ENCODE results near the gene FAM222B. TPM values are rescaled to one million over a fixed set of nuclear protein-coding genes. Genes with fewer than 3 reads are reported as not detected.

Gene FAM222B
- total RNA-seq, 1 donor from 2014 or later: 3.6 TPM

DNA sequence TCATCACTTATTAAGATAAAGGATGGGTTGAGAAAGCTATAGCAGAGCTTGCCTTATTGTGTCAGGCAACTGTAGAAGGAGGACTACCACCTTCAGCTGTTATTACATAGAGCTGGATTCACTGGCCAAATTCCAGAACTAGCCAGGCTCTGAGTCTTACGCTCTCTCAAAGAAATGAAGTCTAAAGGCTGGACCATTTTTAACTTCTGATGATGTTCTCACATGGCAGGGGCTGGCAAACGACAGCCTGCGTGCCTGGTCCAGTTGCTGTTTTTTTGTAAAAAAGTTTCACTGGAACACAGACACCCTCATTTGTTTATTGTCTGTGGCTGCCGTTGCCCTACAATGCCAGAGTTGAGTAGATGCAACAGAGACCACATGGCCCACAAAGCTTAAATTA is 77.6 kb downstream of the FAM222B start:
- DNase-seq: no peak

DNA sequence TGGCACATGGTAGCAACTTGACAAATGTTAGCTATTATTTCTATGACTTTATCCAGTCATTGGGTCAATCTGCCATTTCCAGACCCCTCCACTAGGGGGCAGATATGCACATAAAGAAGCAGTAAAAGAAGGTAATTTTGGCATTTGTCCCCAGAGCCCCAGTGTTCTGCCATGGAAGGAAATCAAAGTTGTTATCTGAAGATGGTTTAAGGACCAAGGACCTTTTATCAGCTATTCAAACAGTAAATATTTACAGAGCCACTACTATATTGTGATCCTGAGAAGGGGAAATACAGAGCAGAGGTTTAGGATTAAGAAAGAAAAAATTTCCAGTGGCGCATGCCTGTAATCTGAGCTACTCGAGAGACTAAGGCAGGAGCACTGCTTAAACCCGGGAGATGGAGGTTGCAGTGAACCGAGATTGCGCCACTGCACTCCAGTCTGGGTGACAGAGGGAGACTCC is 78.8 kb downstream of the FAM222B start:
- peak; percentile 32 for DNase-seq

DNA sequence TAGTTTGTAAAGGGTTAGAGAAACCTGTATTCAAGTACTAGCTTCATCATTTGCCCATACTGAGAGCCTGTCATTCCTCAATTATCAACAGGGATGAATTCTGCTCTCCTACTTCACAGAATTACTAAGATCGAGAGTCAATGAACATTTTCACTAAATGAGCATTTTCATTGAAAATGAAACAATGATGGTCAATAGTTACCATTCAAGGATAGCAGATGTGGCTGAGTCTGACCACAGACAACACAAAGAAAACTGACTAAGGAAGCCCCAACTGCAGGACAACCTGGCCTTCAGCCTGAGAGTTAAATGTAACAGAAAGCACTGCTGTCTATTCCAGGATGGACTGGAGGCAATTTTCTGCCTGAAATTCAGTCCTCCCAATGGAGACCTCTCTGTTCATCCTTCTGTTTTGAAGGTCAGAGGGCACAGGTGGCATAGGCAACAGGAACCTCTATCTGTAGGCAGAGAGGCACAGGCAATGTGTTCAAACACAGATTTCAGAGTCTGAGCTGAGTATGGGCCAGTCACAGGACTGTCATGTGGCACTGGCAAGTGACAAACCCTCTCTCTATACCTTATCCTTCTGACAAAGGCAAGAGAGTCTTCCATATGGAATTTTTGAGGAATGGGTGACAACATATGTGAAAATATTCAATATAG is 79.3 kb downstream of the FAM222B start:
- DNase-seq: no peak

DNA sequence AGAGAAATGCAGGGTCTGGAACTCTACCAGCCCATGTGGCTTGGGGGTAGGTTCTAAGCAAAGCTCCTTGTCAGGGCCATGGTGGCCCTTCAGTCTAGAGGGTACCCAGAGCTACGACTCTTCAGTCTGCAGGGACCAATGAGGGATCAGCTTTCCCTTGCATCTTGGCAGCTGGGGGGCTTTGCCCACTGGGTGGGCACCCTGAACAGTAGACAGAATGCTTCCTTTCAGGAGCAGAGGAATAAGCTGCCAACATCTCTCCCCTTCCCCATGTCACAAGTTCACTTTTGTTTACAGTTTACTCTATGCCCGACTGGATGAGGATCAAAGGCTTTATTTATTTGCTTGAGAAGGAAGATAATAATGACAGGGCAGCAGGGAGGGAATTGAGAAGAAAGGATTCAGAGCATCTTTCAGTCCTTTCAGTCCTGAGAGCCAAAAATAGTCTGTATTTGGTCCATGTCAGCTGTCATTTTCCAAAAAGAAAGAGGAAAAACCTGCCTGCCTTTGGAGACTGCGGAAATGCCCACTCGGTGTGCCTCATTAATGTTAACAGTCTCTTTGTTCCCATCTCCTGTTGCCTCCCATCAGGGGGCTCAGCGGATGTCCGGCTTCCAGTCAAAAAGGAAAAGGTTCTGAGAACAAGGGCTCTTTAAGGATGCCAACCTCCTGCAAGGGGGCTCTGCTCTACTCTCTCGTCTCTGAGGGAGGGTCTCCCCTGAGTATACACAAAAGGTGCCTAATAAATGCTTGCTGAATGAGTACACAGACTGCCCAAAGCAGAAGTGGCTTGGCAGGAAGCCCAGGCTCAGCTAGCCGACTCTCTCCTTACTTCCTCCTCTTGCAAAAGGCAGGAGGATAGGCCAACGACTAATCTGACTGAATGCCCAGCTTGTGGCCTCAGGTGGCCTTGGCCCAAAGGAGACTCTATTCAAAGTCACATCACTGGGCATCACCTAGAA is 81.7 kb downstream of the FAM222B start:
- no peak for DNase-seq

- no peak for DNase-seq
Measured at GRCh38 chr17:28759256-28759865, 83.2 kb downstream of the FAM222B start.

DNA sequence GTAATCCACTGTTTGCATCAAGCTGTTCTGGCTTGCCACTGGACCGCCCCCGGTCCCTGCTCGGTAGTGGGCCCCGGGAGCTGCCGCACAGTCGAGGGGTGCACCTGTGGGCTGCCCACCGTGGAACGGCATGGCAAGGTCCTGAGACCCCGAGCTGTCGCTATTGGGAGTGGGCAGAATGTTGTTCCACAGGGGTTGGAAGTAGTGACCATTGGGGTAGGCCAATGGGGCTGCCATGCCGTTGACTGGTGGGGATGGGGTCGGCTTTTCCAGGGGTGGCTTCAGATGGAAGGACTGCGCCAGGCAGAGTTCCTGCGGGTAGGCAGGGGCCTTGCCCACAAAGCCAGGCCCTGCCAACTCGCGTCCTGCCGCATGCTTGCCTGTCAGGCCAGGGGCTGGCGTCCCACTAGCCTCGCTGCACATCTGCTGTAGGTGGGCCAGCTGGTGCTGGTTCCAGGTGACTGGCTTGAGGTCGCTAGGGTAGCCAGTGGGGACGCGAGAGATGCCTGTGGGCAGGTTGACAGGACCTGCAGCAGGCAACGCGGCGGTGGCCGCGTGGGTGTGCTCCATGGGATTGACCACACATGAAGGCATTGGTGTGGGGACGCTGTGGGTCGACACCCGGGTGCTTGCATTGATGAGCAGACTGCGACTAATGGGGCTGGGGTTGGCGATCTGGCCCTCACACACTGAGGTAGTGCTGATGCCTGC is 84.0 kb downstream of the FAM222B start:
- no peak for DNase-seq

DNA sequence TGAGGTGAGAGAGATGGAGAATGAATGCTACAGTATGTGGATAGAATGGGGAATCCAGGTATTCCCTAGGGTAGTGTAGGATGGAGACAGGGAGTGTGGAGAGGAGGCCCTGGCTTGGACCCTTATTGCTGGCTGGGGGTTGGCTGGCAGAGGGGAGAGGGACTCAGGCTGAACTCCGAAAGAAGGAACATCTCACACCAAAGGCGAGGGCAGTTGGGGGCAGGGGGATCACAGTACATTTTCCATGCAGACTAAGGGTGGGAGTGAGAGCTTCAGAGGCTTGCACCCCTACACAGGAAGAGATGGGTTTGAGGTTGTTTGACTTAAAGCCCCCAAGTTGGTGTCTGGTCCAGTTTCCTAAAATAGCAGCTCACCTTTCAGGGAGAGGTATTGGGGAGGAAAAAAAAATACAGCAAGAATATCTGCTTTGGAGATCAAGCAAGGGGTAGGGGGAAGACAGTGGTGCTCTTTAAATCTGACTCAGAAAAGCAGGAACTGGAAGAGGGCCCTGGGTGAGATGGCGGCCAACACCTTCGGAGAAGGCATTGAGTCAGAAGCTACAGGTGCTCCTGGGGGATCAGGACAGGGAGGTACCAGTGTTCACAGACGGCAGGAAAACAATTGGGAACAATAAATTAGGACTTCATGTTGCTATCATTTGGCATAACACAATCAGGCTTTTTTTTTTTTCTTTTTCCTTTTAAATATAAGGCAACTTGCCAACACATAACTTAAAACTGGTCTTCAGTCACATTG is 86.4 kb downstream of the FAM222B start:
- DNase-seq: no peak

GRCh38 chr17:28755486-28755885 is 87.1 kb downstream of the FAM222B start:
- no peak for DNase-seq

- no peak for DNase-seq
Measured at GRCh38 chr17:28751600-28752366, 90.8 kb downstream of the FAM222B start.

DNA sequence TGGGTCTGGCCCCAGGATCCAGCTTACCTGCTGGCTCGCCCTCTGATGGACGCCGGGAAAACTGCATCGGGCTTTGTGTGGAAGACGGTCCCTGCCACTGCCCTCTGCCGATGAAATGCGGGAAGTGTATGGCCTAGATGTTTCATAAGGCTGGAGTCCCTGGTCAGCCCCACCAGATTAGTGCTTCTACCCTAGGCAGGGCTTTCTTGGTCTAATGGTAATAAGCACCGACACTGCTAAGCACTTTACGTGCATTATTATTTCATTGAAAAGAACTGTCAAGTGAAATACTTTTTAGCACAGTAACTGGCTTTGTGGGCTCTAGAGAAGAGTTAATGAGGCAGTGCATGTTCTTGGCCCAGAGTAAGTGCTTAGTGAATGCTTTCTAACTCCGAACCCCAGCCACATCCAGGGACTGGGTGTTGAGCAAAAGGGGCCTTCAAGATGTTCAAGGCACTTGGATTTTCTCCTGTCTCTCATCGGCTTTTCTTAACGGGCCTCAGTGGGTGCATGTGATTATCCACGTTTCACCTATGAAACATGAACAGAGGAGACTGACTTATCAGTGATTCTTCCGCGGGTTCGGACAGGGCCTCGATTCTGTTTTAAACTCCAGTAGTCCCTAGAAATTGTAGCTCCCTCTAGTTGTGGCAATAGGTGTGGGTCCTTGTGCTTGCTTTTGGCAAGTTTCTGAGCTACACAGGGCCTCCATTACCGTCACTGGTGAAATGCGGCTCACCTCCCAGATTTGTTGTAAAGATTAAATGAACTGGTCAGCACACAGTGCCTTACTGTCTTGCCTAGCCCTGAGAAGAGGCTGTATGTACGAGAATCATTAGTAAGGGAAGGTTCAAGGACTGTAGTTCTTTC is 92.2 kb downstream of the FAM222B start:
- DNase-seq: peak; percentile 90

- DNase-seq: no peak
Measured at GRCh38 chr17:28749516-28750177, 92.9 kb downstream of the FAM222B start.

DNA sequence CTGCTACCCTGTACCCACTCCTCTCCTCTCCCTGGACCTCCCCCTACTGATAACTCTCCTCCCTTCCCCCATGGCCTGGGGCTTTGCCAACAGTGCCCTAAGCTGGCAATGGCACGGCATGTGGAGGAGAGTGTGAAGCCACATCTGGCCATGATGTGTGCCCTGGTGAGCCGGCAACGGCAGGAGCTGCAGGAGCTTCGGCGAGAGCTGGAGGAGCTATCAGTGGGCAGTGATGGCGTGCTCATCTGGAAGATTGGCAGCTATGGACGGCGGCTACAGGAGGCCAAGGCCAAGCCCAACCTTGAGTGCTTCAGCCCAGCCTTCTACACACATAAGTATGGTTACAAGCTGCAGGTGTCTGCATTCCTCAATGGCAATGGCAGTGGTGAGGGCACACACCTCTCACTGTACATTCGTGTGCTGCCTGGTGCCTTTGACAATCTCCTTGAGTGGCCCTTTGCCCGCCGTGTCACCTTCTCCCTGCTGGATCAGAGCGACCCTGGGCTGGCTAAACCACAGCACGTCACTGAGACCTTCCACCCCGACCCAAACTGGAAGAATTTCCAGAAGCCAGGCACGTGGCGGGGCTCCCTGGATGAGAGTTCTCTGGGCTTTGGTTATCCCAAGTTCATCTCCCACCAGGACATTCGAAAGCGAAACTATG is 93.6 kb downstream of the FAM222B start:
- DNase-seq: no peak

GRCh38 chr17:28747801-28748750 is 94.5 kb downstream of the FAM222B start:
- no peak for DNase-seq

DNA sequence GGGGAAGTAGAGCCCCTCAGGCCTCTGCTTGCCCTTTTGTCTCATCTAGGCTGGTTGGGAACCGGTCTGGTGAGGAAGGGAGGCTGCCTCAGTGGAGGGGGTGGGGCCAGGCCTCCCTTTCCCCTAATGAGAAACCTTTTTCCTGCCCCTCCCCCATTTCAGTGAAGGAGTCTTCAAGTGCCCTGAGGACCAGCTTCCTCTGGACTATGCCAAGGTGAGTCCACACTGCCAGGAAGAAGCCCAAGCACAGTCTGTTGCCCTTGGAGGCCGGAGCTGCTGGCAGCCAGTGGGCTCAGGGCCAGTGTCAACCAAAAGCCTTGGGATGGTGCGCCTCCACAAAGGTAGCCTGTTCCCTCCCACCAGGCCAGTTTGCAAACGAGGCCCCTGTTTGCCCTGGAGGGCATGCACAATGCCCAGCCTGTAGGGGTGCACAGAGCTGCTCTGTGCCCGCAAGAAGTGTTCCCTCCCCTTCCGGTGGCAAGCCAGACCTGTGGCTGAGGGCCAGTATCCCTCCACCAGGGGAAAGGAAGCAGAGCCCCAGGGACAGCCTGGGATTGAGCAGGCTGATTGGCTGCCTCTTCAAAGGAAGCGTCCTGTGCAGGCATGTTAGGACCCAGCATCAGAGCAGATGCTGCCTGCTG is 95.4 kb downstream of the FAM222B start:
- no peak for DNase-seq

GRCh38 chr17:28746611-28747050 is 96.0 kb downstream of the FAM222B start:
- DNase-seq: no peak

- no peak for DNase-seq
Measured at GRCh38 chr17:28745786-28746411, 96.7 kb downstream of the FAM222B start.
